GM12872 (cell line): ENCODE data around the gene LMBRD2.

Source experiments
- CTCF ChIP-seq: IDR thresholded peaks from 3 replicates; pipeline ENCODE4 v1.5.1; 2011; ENCODE audit warnings: low read depth, mild to moderate bottlenecking, low read length, moderate library complexity; ENCODE audit not compliant: insufficient read depth

LMBRD2 gene

GRCh38 chr5:36073595-36074216 is 78.0 kb downstream of the LMBRD2 start:
- peak; percentile 71 for TF ChIP-seq CTCF

GRCh38 chr5:36070687-36071571 is 80.8 kb downstream of the LMBRD2 start:
- TF ChIP-seq CTCF = no peak

GRCh38 chr5:36068751-36069281 is 82.9 kb downstream of the LMBRD2 start:
- no peak for TF ChIP-seq CTCF

- no peak for TF ChIP-seq CTCF
Measured at GRCh38 chr5:36066540-36067210, 85.0 kb downstream of the LMBRD2 start, which contains the start of gene UGT3A2. Gene UGT3A2, minus strand, starts transcription at chr5:36066882. Its CDS starts 93 bp downstream, at chr5:36066789.

- no peak for TF ChIP-seq CTCF
Measured at GRCh38 chr5:36066001-36066539, 85.6 kb downstream of the LMBRD2 start.

GRCh38 chr5:36060420-36060887 is 91.2 kb downstream of the LMBRD2 start:
- TF ChIP-seq CTCF = no peak
